HCT116 (cell line): ENCODE results near the gene ANKRD63. TPM values are rescaled to one million over a fixed set of nuclear protein-coding genes. Genes with fewer than 3 reads are reported as not detected.

Experiments used
- ATAC-seq: fragments of 200-7000 bp; cut with Tn5 transposase; 2 replicates; pipeline ENCODE4 v1.9.1; 2020; ENCODE audit warnings: mild to moderate bottlenecking, moderate library complexity
- BruUV-seq: library from RNA; stranded (reverse); fragments of 400-500 nt; replicated peaks from 2 replicates; lab custom pipeline; 2021; lab: Mats Ljungman, UMichigan
- CTCF ChIA-PET: fragments of 300-600 bp; sonication (Branson Sonifier 250); formaldehyde crosslinking; loops from one replicate; lab custom pipeline; 2021; ENCODE audit warnings: antibody characterized with exemption; lab: Charles Lee
- POLR2A ChIA-PET: fragments of 300-600, 350-600 bp; sonication (Branson Sonifier 250); formaldehyde crosslinking; loops from one replicate; lab custom pipeline; 2021; ENCODE audit warnings: antibody characterized with exemption; lab: Charles Lee
- RAD21 ChIA-PET, 2 experiments: fragments of 300-600 bp; sonication (Branson Sonifier 250); formaldehyde crosslinking; loops; one replicate each; lab custom pipeline; 2023; ENCODE audit warnings: low total read pairs in 2 of 2; ENCODE audit not compliant: uncharacterized antibody in 2 of 2, unreplicated experiment in 2 of 2, low non-redundant PET in 1 of 2; lab: Charles Lee
- DNase-seq: peaks from one replicate; pipeline ENCODE4 v3.0.0-alpha.2; 2010; ENCODE audit warnings: low read depth, low spot score
- H2AFZ ChIP-seq: fragments of 200-600 bp; shearing (Covaris generic), sonication (generic); 2 replicates; pipeline ENCODE4 v1.6.1; 2017; ENCODE audit warnings: low read depth, mixed run types, mixed read lengths, antibody characterized with exemption, low read length; ENCODE audit not compliant: poor library complexity, severe bottlenecking
- H3K27ac ChIP-seq: 2 replicates; pipeline ENCODE4 v1.5.1; 2012; ENCODE audit warnings: low read depth, low read length
- H3K27me3 ChIP-seq: fragments of 200-600 bp; sonication (generic); 2 replicates; pipeline ENCODE4 v1.6.1; 2016; ENCODE audit warnings: mixed run types, low read length, mixed read lengths; ENCODE audit not compliant: insufficient read depth
- H3K36me3 ChIP-seq, 2 experiments: fragments of 200-500 bp in 1 of 2; fragments of 200-600 bp in 1 of 2; sonication (Bioruptor generic) in 1 of 2; sonication (generic) in 1 of 2; 2 replicates each; pipeline versions ENCODE4 v1.5.1 to v1.6.1; 2014 to 2016; ENCODE audit warnings: low read length in 2 of 2, inconsistent platforms in 1 of 2, mixed read lengths in 1 of 2, mixed run types in 1 of 2; ENCODE audit not compliant: insufficient read depth in 2 of 2, control insufficient read depth in 1 of 2
- H3K4me1 ChIP-seq, 2 experiments: fragments of 200-600 bp in 1 of 2; sonication (generic) in 1 of 2; 2 replicates each; pipeline versions ENCODE4 v1.5.1 to v1.6.1; 2012 to 2017; ENCODE audit warnings: low read length in 2 of 2, inconsistent platforms in 1 of 2, mild to moderate bottlenecking in 1 of 2, mixed read lengths in 1 of 2, mixed run types in 1 of 2, moderate library complexity in 1 of 2; ENCODE audit not compliant: insufficient read depth in 2 of 2, control insufficient read depth in 1 of 2
- H3K4me2 ChIP-seq: fragments of 200-600 bp; sonication (generic); 2 replicates; pipeline ENCODE4 v1.6.1; 2017; ENCODE audit warnings: mixed run types, low read length, mixed read lengths
- H3K4me3 ChIP-seq, 2 experiments: fragments of 200-600 bp in 1 of 2; sonication (generic) in 1 of 2; replicated peaks in 1 of 2; 2 replicates each; pipeline ENCODE4 v1.5.1; 2011 to 2016; ENCODE audit warnings: low read length in 2 of 2, control low read depth in 1 of 2, low read depth in 1 of 2, mild to moderate bottlenecking in 1 of 2, mixed read lengths in 1 of 2, mixed run types in 1 of 2
- H3K79me2 ChIP-seq: fragments of 200-600 bp; sonication (generic); 2 replicates; pipeline ENCODE4 v1.6.1; 2017; ENCODE audit warnings: mild to moderate bottlenecking, mixed run types, low read length, moderate library complexity, mixed read lengths; ENCODE audit not compliant: insufficient read depth
- H3K9ac ChIP-seq: fragments of 200-600 bp; sonication (generic); 2 replicates; pipeline ENCODE4 v1.6.1; 2016; ENCODE audit warnings: low read length, mixed read lengths
- H3K9me2 ChIP-seq: fragments of 200-600 bp; sonication (generic), shearing (Covaris generic); 2 replicates; pipeline ENCODE4 v1.6.1; 2017; ENCODE audit warnings: mixed run types, mild to moderate bottlenecking, moderate library complexity; ENCODE audit not compliant: insufficient read depth
- H3K9me3 ChIP-seq, 2 experiments: fragments of 200-500 bp in 1 of 2; fragments of 200-600 bp in 1 of 2; sonication (Bioruptor generic) in 1 of 2; sonication (generic) in 1 of 2; 2 replicates each; pipeline ENCODE4 v1.6.1; 2014 to 2017; ENCODE audit warnings: low read length in 2 of 2, mixed read lengths in 2 of 2, inconsistent platforms in 1 of 2, low read depth in 1 of 2, mild to moderate bottlenecking in 1 of 2, mixed run types in 1 of 2, moderate library complexity in 1 of 2; ENCODE audit not compliant: control insufficient read depth in 1 of 2, insufficient read depth in 1 of 2
- H4K20me1 ChIP-seq: fragments of 200-600 bp; sonication (generic), shearing (Covaris generic); 2 replicates; pipeline ENCODE4 v1.6.1; 2017; ENCODE audit warnings: mixed run types, mild to moderate bottlenecking, moderate library complexity; ENCODE audit not compliant: insufficient read depth
- CTCF ChIP-seq, 3 experiments: fragments of 200-600 bp in 1 of 3; sonication (generic) in 1 of 3; IDR thresholded peaks in 2 of 3; conservative IDR thresholded peaks in 1 of 3; 2 replicates each; pipeline ENCODE4 v1.5.1; 2012 to 2017; ENCODE audit warnings: low read depth in 2 of 3, low read length in 2 of 3, antibody characterized with exemption in 1 of 3, borderline replicate concordance in 1 of 3, control low read depth in 1 of 3, mild to moderate bottlenecking in 1 of 3, mixed read lengths in 1 of 3, mixed run types in 1 of 3, moderate library complexity in 1 of 3; ENCODE audit not compliant: insufficient read depth in 1 of 3
- FOSL1 ChIP-seq: IDR thresholded peaks from 2 replicates; pipeline ENCODE4 v1.6.1; 2012; ENCODE audit warnings: low read depth
- MAX ChIP-seq: IDR thresholded peaks from 2 replicates; pipeline ENCODE4 v1.6.1; 2012
- YY1 ChIP-seq: IDR thresholded peaks from 2 replicates; pipeline ENCODE4 v1.6.1; 2011; ENCODE audit warnings: low read length, low read depth, moderate library complexity, mild to moderate bottlenecking; ENCODE audit not compliant: insufficient replicate concordance; ENCODE audit errors: extremely low read depth
- ZNF274 ChIP-seq: fragments of 200-500 bp; sonication (Bioruptor generic); IDR thresholded peaks from 2 replicates; pipeline ENCODE4 v1.6.1; 2014; ENCODE audit warnings: mild to moderate bottlenecking, low read depth, low read length, inconsistent platforms
- intact Hi-C: fragments of 100-400 bp; cut with micrococcal nuclease; formaldehyde crosslinking; loops from 2 replicates; pipeline ENCODE4 v1.10.0; 2022
- total RNA-seq: library from RNA; stranded (reverse); gene quantifications from one replicate; pipeline ENCODE4 v1.2.1, GENCODE V29; 2021; ENCODE audit not compliant: unreplicated experiment

ANKRD63 gene
- total RNA-seq, 1 experiment from 2014 or later: 0.89 TPM

- DNase-seq (no peak), ATAC-seq (no peak)
- ChIA-PET CTCF (no interaction called here), RAD21 (no interaction called here), POLR2A (interaction anchor here (0.7 kb wide), 1 partner anchor 56 kb away, joined by 3 read pairs; no protein-coding TSS in a partner anchor)
- H3K4me2 ChIP-seq: peak overlapping the region; percentile 87
- H3K4me1 ChIP-seq: peaks cover 19 to 42% of the 10 kb centered on the region in 2 experiments
- BruUV-seq: no TSS peak
- H3K4me3 ChIP-seq: peak overlapping the region in 1 of 2 experiments; percentile 59; a peak in 1 of 4 replicates
- H3K36me3 ChIP-seq: no peaks in the 10 kb centered on the region
- no peak overlapping the region for H3K9ac ChIP-seq
- TF ChIP-seq ZNF274: no peak
- no peaks in the 10 kb centered on the region for H3K9me3 ChIP-seq
- no peaks in the 10 kb centered on the region for H3K27me3 ChIP-seq
- intact Hi-C loops: no loop called here
- H3K27ac ChIP-seq: peak overlapping the region; percentile 57; the same call in 1 of the 2 replicates
- H2AFZ ChIP-seq: no peak overlapping the region
- H4K20me1 ChIP-seq: no peaks in the 10 kb centered on the region
- no peaks in the 10 kb centered on the region for H3K79me2 ChIP-seq
- no peaks in the 10 kb centered on the region for H3K9me2 ChIP-seq
Observed at GRCh38 chr15:40281801-40282146, 1.1 kb downstream of the ANKRD63 start.

- H3K9ac ChIP-seq: no peak overlapping the region
- DNase-seq (no peak), ATAC-seq (no peak)
- no peaks in the 10 kb centered on the region for H3K27me3 ChIP-seq
- H4K20me1 ChIP-seq: no peaks in the 10 kb centered on the region
- H3K4me1 ChIP-seq: peaks cover 14 to 36% of the 10 kb centered on the region in 2 experiments
- no TSS peak for BruUV-seq
- no peak for TF ChIP-seq CTCF (IDR thresholded peaks at IDR 0.05 in 2 of 3, conservative IDR thresholded peaks at IDR 0.05 in 1 of 3; ENCODE audit: borderline replicate concordance in 1 of 3, insufficient read depth in 1 of 3, low read depth in 2 of 3, low read length in 2 of 3)
- no peak for TF ChIP-seq MAX
- TF ChIP-seq FOSL1: no peak
- no peak for TF ChIP-seq YY1
- no peaks in the 10 kb centered on the region for H3K9me2 ChIP-seq
- H2AFZ ChIP-seq: no peak overlapping the region
- RAD21 ChIA-PET: no interaction called here
- CTCF ChIA-PET: interaction anchor here (3.4 to 5.6 kb wide), 4 partner anchors 30 to 141 kb away, joined by 31 to 134 read pairs (median 44); partner anchors contain the start of genes CCDC9B and PLCB2
- intact Hi-C loops: no loop called here
- no peaks in the 10 kb centered on the region for H3K79me2 ChIP-seq
- POLR2A ChIA-PET: interaction anchor here (0.7 kb wide), 1 partner anchor 56 kb away, joined by 3 read pairs; no protein-coding TSS in a partner anchor
- H3K36me3 ChIP-seq: no peaks in the 10 kb centered on the region; a peak in 1 of 4 replicates
- H3K4me2 ChIP-seq: no peak overlapping the region
- H3K4me3 ChIP-seq: no peak overlapping the region
- no peak overlapping the region; the same call in 1 of the 2 replicates for H3K27ac ChIP-seq
- no peaks in the 10 kb centered on the region for H3K9me3 ChIP-seq
Observed at GRCh38 chr15:40281057-40281800, 1.6 kb downstream of the ANKRD63 start.
